HepG2 (cell line): ENCODE data around the gene AFAP1. TPM values are rescaled to one million over a fixed set of nuclear protein-coding genes. Genes with fewer than 3 reads are reported as not detected.

Experiments used
- ATF7 ChIP-seq, 2 experiments: fragments of 450-650 bp in 1 of 2; sonication (generic) in 1 of 2; formaldehyde crosslinking in 1 of 2; IDR thresholded peaks; 2 replicates each; pipeline versions ENCODE4 v1.4.0 to v1.6.1; 2016 to 2020; ENCODE audit warnings: antibody characterized with exemption in 1 of 2, mild to moderate bottlenecking in 1 of 2, missing genetic modification reagents in 1 of 2
- ETV5 ChIP-seq: IDR thresholded peaks from 2 replicates; pipeline ENCODE4 v1.6.1; 2018; ENCODE audit warnings: missing biosample characterization, missing genetic modification reagents, inconsistent platforms, borderline replicate concordance
- GTF3A ChIP-seq: sonication (generic); formaldehyde crosslinking; conservative IDR thresholded peaks from 2 replicates; pipeline ENCODE4 v1.4.0; 2020; ENCODE audit warnings: mild to moderate bottlenecking, missing genetic modification reagents
- HNRNPLL ChIP-seq: fragments of 200-400 bp; formaldehyde crosslinking; IDR thresholded peaks from 2 replicates; pipeline ENCODE4 v1.6.1; 2017; ENCODE audit warnings: mild to moderate bottlenecking, low read depth, low read length; ENCODE audit not compliant: poor library complexity, severe bottlenecking
- HOXD1 ChIP-seq: sonication (generic); formaldehyde crosslinking; IDR thresholded peaks from 2 replicates; pipeline ENCODE4 v1.5.0; 2020; ENCODE audit warnings: missing genetic modification reagents
- ISX ChIP-seq: sonication (generic); formaldehyde crosslinking; conservative IDR thresholded peaks from 2 replicates; pipeline ENCODE4 v1.5.0; 2020; ENCODE audit warnings: missing genetic modification reagents
- KLF12 ChIP-seq: sonication (generic); formaldehyde crosslinking; IDR thresholded peaks from 2 replicates; pipeline ENCODE4 v1.4.0; 2020; ENCODE audit warnings: missing genetic modification reagents, borderline replicate concordance
- KLF6 ChIP-seq: IDR thresholded peaks from 2 replicates; pipeline ENCODE4 v1.8.0; 2016; ENCODE audit warnings: missing biosample characterization, missing genetic modification reagents
- MAFG ChIP-seq: sonication (generic); formaldehyde crosslinking; IDR thresholded peaks from 2 replicates; pipeline ENCODE4 v1.5.1; 2020; ENCODE audit warnings: mild to moderate bottlenecking, missing genetic modification reagents
- NBN ChIP-seq: fragments of 450-650 bp; conservative IDR thresholded peaks from 2 replicates; pipeline ENCODE4 v1.6.1; 2017
- NFKBIZ ChIP-seq: IDR thresholded peaks from 2 replicates; pipeline ENCODE4 v1.6.1; 2018; ENCODE audit warnings: missing genetic modification reagents, missing compliant biosample characterization
- NKX3-1 ChIP-seq: sonication (generic); formaldehyde crosslinking; IDR thresholded peaks from 2 replicates; pipeline ENCODE4 v1.5.0; 2020; ENCODE audit warnings: missing genetic modification reagents
- RBFOX2 ChIP-seq: fragments of 200-400 bp; formaldehyde crosslinking; IDR thresholded peaks from 2 replicates; pipeline ENCODE4 v1.6.1; 2017; ENCODE audit warnings: low read depth, mild to moderate bottlenecking, low read length
- RNF2 ChIP-seq: fragments of 450-650 bp; conservative IDR thresholded peaks from 2 replicates; pipeline ENCODE4 v1.6.1; 2016; ENCODE audit warnings: low read depth
- SMYD3 ChIP-seq: sonication (generic); formaldehyde crosslinking; IDR thresholded peaks from 2 replicates; pipeline ENCODE4 v1.8.1; 2023; ENCODE audit warnings: mild to moderate bottlenecking, missing genetic modification reagents
- SP1 ChIP-seq, 2 experiments: fragments of 450-650 bp in 1 of 2; sonication (generic) in 1 of 2; formaldehyde crosslinking in 1 of 2; IDR thresholded peaks; 2 replicates each; pipeline versions ENCODE4 v1.4.0 to v1.6.1; 2016 to 2020; ENCODE audit warnings: missing genetic modification reagents in 1 of 2
- STAT5B ChIP-seq: sonication (generic); formaldehyde crosslinking; IDR thresholded peaks from 2 replicates; pipeline ENCODE4 v1.4.0; 2020; ENCODE audit warnings: missing genetic modification reagents
- ZBTB20 ChIP-seq: sonication (generic); formaldehyde crosslinking; IDR thresholded peaks from 2 replicates; pipeline ENCODE4 v1.8.1; 2023; ENCODE audit warnings: missing genetic modification reagents, low read depth, mild to moderate bottlenecking, borderline replicate concordance
- ZBTB8A ChIP-seq: sonication (generic); formaldehyde crosslinking; IDR thresholded peaks from 2 replicates; pipeline ENCODE4 v1.4.0; 2020; ENCODE audit warnings: mild to moderate bottlenecking, low read depth, missing genetic modification reagents, borderline replicate concordance
- ZEB1 ChIP-seq: IDR thresholded peaks from 2 replicates; pipeline ENCODE4 v1.6.1; 2012; ENCODE audit warnings: mild to moderate bottlenecking, low read depth, inconsistent platforms; ENCODE audit not compliant: insufficient replicate concordance
- ZFX ChIP-seq: sonication (generic); formaldehyde crosslinking; IDR thresholded peaks from 2 replicates; pipeline ENCODE4 v1.4.0; 2020; ENCODE audit warnings: mild to moderate bottlenecking, low read depth, missing genetic modification reagents, moderate library complexity
- ZNF124 ChIP-seq: sonication (generic); formaldehyde crosslinking; IDR thresholded peaks from 2 replicates; pipeline ENCODE4 v1.4.0; 2020; ENCODE audit warnings: missing genetic modification reagents
- ZNF143 ChIP-seq: sonication (generic); formaldehyde crosslinking; IDR thresholded peaks from 2 replicates; pipeline ENCODE4 v1.4.0; 2020; ENCODE audit warnings: missing genetic modification reagents
- ZNF468 ChIP-seq: sonication (generic); formaldehyde crosslinking; IDR thresholded peaks from 2 replicates; pipeline ENCODE4 v1.8.0; 2022; ENCODE audit warnings: mild to moderate bottlenecking, moderate library complexity, missing genetic modification reagents
- ZNF558 ChIP-seq: sonication (generic); formaldehyde crosslinking; IDR thresholded peaks from 2 replicates; pipeline ENCODE4 v1.9.0; 2022; ENCODE audit warnings: mild to moderate bottlenecking, missing genetic modification reagents, borderline replicate concordance
- ZNF652 ChIP-seq: IDR thresholded peaks from 2 replicates; pipeline ENCODE4 v1.6.1; 2016; ENCODE audit warnings: low read depth, borderline replicate concordance
- ZNF776 ChIP-seq: sonication (generic); formaldehyde crosslinking; IDR thresholded peaks from 2 replicates; pipeline ENCODE4 v1.4.0; 2020; ENCODE audit warnings: mild to moderate bottlenecking, missing genetic modification reagents
- ZNF850 ChIP-seq: sonication (generic); formaldehyde crosslinking; conservative IDR thresholded peaks from 2 replicates; pipeline ENCODE4 v1.9.0; 2021; ENCODE audit warnings: mild to moderate bottlenecking, missing genetic modification reagents
- ZNF878 ChIP-seq: sonication (generic); formaldehyde crosslinking; IDR thresholded peaks from 2 replicates; pipeline ENCODE4 v1.8.1; 2023; ENCODE audit warnings: mild to moderate bottlenecking, missing genetic modification reagents, moderate library complexity
- polyA plus RNA-seq, 8 experiments: library from polyadenylated mRNA; depleted of rRNA in 3 of 8; stranded (reverse) in 7 of 8; unstranded in 1 of 8; fragments of >200 nt; fragmentation: Illumina TruSeq in 4 of 8; extraction: Trizol in 4 of 8; gene quantifications; 2 replicates each; pipeline versions ENCODE4 v1.2.1 to v1.2.3, GENCODE V29; 2011 to 2016; ENCODE audit warnings: low read depth in 4 of 8, missing spikeins in 1 of 8, mixed read lengths in 1 of 8; ENCODE audit not compliant: insufficient read depth in 1 of 8
- total RNA-seq, 5 experiments: library from RNA; depleted of rRNA; stranded (reverse); fragments of >200 nt; fragmentation: Illumina TruSeq; extraction: Trizol; gene quantifications; 2 replicates each; pipeline ENCODE4 v1.2.3, GENCODE V29; 2016; ENCODE audit warnings: low read depth in 1 of 5
- TF ChIP-seq, protein P1 (sequence below): sonication (generic); formaldehyde crosslinking; IDR thresholded peaks from 2 replicates; pipeline ENCODE4 v1.5.1; 2020; ENCODE audit warnings: mild to moderate bottlenecking, missing genetic modification reagents, moderate library complexity
- TF ChIP-seq, protein P2 (sequence below): sonication (generic); formaldehyde crosslinking; IDR thresholded peaks from 2 replicates; pipeline ENCODE4 v1.5.1; 2020; ENCODE audit warnings: missing genetic modification reagents, mild to moderate bottlenecking, borderline replicate concordance

AFAP1 gene
- total and polyA plus RNA-seq, 2 of the 13 experiments (the other 11 are each of a cell fraction or from before 2014, with no cell fraction given), result 2.5 TPM

- TF ChIP-seq, protein P1, sequence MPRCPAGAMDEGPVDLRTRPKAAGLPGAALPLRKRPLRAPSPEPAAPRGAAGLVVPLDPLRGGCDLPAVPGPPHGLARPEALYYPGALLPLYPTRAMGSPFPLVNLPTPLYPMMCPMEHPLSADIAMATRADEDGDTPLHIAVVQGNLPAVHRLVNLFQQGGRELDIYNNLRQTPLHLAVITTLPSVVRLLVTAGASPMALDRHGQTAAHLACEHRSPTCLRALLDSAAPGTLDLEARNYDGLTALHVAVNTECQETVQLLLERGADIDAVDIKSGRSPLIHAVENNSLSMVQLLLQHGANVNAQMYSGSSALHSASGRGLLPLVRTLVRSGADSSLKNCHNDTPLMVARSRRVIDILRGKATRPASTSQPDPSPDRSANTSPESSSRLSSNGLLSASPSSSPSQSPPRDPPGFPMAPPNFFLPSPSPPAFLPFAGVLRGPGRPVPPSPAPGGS (CRISPR knock-in tag), result no peak
- peak; percentile 44 for TF ChIP-seq ZFX
- no peak for TF ChIP-seq SP1 (IDR thresholded peaks at IDR 0.05)
- TF ChIP-seq SP1 (CRISPR knock-in tag; IDR thresholded peaks at IDR 0.05), result peak; percentile 73
- no peak for TF ChIP-seq NKX3-1
- no peak for TF ChIP-seq KLF6 (CRISPR knock-in tag)
- TF ChIP-seq KLF12 (CRISPR knock-in tag), result no peak
- TF ChIP-seq, protein P2, sequence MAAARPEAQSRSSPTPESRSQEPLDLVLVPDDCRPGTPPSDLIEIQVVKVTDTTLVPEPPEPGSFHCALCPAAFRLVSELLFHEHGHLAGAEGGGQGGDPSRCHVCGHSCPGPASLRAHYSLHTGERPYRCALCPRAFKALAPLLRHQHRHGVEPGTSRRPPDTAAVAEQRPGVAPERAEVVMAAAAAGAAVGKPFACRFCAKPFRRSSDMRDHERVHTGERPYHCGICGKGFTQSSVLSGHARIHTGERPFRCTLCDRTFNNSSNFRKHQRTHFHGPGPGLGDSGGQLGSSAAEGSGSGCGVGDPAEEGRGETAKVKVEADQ (CRISPR knock-in tag), result no peak
- no peak for TF ChIP-seq STAT5B
- no peak for TF ChIP-seq NBN
- TF ChIP-seq ATF7 (IDR thresholded peaks at IDR 0.05), result no peak
- TF ChIP-seq ATF7 (CRISPR knock-in tag; IDR thresholded peaks at IDR 0.05), result no peak
- TF ChIP-seq RNF2, result 0 out of 2 replicates have a peak, but pooled peaks have one; percentile 18
- TF ChIP-seq ZNF468 (CRISPR knock-in tag), result 0 out of 2 replicates have a peak, but pooled peaks have one; percentile 24
- no peak for TF ChIP-seq GTF3A (CRISPR knock-in tag)
- TF ChIP-seq ZEB1, result no peak
- no peak for TF ChIP-seq ETV5 (CRISPR knock-in tag)
- no peak for TF ChIP-seq ZNF850 (CRISPR knock-in tag)
- TF ChIP-seq HOXD1 (CRISPR knock-in tag), result no peak
- no peak for TF ChIP-seq ZNF558 (CRISPR knock-in tag)
- TF ChIP-seq RBFOX2, result peak; percentile 57
- TF ChIP-seq HNRNPLL, result peak; percentile 10
- TF ChIP-seq ZBTB8A (CRISPR knock-in tag), result no peak
- no peak for TF ChIP-seq ZNF143
- no peak for TF ChIP-seq ZNF776 (CRISPR knock-in tag)
- no peak for TF ChIP-seq NFKBIZ (CRISPR knock-in tag)
- TF ChIP-seq MAFG (CRISPR knock-in tag), result no peak
- TF ChIP-seq ZNF124 (CRISPR knock-in tag), result no peak
- 0 out of 2 replicates have a peak, but pooled peaks have one; percentile 21 for TF ChIP-seq SMYD3 (CRISPR knock-in tag)
- TF ChIP-seq ZBTB20, result no peak
- TF ChIP-seq ZNF652 (CRISPR knock-in tag), result no peak
- TF ChIP-seq ISX (CRISPR knock-in tag), result no peak
- TF ChIP-seq ZNF878, result no peak
These were observed at the start of gene AFAP1 (continued) for GRCh38 chr4:7939377-7940108.
